GM12801 (cell line): ENCODE data around the gene MLLT10.

Experiments
- CTCF ChIP-seq: IDR thresholded peaks from one replicate; pipeline ENCODE4 v1.5.1; 2011; ENCODE audit warnings: control low read depth; ENCODE audit not compliant: insufficient read length; ENCODE audit errors: extremely low read depth

The MLLT10 gene

GRCh38 chr10:21688009-21688332 is 153.9 kb downstream of the MLLT10 start:
- no peak for TF ChIP-seq CTCF

GRCh38 chr10:21688870-21689269 is 154.8 kb downstream of the MLLT10 start:
- no peak for TF ChIP-seq CTCF

GRCh38 chr10:21689881-21690280 is 155.8 kb downstream of the MLLT10 start:
- no peak for TF ChIP-seq CTCF

GRCh38 chr10:21692916-21693315 is 158.9 kb downstream of the MLLT10 start:
- TF ChIP-seq CTCF: no peak

GRCh38 chr10:21693418-21693817 is 159.4 kb downstream of the MLLT10 start:
- TF ChIP-seq CTCF: no peak

GRCh38 chr10:21694631-21695030 is 160.6 kb downstream of the MLLT10 start:
- no peak for TF ChIP-seq CTCF

- no peak for TF ChIP-seq CTCF
Measured at GRCh38 chr10:21696302-21696701, 162.3 kb downstream of the MLLT10 start.

GRCh38 chr10:21699575-21699974 is 165.5 kb downstream of the MLLT10 start:
- no peak for TF ChIP-seq CTCF
